GM19467 (cell line): ENCODE data around the gene ADCY10.
"Not testable (repeated sequence)": the region's sequence is repeated elsewhere in the genome, so short reads cannot be mapped to it uniquely, and the experiment has no call there.

ENCODE experiments used
- ATAC-seq: cut with Tn5 transposase; IDR thresholded peaks from one replicate; pipeline ENCODE4 v1.9.1; 2021; ENCODE audit warnings: mild to moderate bottlenecking, moderate library complexity; ENCODE audit not compliant: unreplicated experiment

ADCY10 gene

DNA sequence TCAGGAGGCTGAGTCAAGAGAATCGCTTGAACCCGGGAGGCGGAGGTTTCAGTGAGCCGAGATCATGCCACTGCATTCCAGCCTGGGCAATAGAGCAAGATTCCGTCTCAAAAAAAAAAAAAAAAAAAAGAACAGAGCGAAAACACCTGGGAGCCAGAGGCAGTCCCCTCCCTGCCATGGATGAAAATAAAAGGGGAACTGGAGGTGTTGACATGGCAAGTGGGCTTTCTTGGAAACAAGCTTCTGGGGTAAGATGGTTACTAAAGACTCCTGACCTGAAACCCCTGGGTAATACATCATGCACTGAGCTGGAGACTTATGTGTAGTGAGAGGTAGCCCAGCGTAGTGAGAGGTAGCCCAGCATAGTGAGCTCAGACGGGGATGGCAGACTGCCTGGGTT, 31.6 kb downstream of the ADCY10 start:
- no peak for ATAC-seq

- no peak for ATAC-seq
These were observed 32.1 kb downstream of the ADCY10 start for GRCh38 chr1:167881786-167882185.

DNA sequence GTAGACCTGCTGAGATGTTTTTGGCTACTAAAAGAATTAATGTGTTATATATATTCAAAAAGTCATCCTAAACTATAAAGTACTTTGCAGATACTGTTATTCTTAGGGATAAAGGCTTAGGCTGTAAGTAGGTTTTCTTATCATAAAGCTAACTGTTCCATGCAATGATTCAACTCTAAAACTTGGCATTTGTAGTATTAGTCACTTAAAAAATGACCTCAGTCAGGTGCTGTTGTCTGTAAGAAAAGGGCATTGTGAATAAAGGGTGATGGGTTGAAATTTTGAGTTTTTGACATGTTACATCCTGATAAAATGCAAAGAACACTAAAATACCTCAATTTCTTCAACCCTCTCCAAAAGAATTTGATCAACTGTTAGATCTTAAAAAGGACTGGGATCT, 32.9 kb downstream of the ADCY10 start:
- no peak for ATAC-seq

DNA sequence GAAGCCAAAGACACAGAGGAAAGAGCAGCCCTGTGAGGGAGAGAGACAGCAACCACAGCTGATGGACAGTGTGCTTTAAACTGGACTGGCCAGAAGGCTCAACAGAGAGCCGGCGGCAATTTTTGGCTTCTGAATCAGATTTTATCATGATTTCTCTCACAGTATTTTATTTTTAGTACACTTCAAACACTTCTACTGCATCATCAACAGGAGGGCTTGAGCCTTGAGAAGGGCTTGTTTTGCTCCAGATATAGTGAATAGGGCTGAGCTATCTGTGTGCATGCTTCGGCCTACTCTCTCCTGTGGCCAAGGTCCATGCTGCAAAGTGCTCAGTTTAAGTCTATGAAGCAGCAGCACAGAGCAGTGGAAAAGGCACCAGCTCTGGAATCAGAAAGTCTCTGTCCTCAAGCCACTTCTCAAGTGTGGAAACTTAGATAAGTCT, 33.3 kb downstream of the ADCY10 start:
- no peak for ATAC-seq

GRCh38 chr1:167879508-167879907, 34.4 kb downstream of the ADCY10 start:
- ATAC-seq = no peak

GRCh38 chr1:167878372-167879160, 35.4 kb downstream of the ADCY10 start:
- no peak for ATAC-seq

DNA sequence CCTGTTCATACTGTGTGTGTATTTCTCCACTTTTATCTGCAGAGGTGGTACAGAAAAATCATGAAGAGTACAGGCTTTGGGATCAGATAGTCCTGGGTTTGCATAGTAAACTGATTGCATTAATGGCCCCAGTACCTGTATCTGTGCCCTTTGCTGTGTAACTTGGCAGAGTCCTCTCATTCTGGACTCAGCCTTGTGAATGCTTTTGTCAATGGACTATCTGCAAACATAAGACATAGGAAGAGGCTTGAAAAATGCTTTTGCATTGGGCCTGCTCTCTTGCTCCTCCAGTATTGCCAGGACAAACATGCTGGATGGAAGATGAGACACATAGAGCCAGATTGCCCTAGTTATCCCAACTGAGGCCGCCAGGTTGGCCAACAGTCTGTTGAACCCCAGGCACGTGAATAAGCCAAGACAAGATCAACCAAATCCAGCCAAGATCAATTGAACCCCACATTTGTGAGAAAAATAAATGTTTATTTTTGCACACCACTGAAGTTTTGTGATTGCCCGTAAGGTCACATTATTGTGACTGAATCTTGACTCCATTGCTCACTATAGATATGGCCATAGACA, 37.2 kb downstream of the ADCY10 start:
- ATAC-seq = no peak

DNA sequence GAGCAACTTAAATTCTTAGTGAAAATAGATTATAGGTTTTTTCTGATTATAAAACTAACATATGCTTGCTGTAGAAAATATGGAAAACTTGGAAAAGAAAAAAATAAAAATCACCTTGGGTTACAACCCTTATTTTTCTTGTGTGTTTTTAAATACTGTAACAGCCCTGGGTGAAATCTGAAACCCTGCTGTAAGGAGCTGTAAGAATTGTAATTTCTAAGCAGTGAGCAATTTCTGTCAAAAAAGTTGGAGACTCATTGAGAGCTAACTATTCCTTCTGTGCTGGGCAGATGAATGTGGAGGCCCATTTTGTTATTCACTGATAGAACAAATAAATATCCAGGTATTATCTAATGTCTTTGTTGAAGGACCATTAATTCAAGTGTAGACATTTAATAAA, 42.6 kb downstream of the ADCY10 start:
- no peak for ATAC-seq

DNA sequence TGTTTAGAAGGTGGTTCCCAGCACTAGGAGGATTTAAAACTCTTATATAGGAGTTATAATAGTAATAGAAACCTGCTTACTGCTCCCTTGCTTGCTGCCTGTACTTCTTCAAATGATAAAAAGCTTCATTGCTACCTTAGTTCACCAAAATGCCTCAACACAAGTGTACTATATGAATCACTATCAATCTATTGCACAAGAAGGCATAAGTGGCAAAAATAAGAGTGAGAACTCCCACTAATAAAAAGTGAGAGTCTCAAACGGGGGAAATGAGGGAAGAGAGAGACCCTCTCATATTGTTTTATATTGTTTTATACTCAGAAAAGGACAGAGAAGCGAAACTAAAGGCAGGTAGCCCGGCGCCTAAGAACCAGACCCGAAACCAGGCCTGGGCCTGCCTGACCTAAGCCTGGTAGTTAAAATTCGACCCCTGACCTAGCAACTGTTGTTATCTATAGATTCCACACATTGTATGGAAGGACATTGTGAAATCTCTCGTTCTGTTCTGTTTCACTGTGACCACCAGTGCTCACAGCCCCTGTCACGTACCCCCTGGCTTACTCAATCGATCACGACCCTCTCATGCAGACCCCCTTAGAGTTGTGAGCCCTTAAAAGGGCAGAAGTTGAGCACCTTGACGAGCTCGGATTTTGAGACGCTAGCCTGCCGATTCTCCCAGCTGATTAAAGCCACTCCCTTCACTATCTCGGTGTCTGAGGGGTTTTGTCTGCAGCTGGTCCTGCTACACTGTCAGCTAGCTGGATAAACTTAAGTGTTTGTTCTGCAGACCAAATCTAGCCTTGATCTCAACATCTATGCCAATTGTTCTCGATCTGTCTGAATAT, 44.6 kb downstream of the ADCY10 start:
- not testable (repeated sequence) for ATAC-seq

DNA sequence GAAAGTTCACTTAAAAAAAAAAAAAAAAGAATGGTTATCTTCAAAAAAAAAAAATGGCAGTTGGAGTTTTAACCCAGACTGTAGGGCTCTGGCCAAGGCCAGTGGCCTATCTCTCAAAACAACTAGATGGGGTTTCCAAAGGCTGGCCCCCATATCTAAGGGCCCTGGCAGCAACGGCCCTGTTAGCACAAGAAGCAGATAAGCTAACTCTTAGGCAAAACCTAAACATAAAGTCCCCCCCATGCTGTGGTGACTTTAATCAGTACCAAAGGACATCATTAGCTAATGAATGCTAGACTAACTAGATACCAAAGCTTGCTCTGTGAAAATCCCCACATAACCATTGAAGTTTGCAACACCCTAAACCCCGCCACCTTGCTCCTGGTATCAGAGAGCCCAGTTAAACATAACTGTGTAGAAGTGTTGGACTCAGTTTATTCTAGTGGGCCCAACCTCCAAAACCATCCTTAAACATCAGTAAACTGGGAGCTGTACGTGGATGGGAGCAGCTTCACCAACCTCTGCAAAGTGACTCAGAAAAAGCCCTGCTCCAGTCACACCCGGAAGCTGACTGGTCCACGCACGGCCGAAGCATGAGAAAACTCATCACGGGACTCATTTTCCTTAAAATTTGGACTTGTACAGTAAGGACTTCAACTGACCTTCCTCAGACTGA, 47.1 kb downstream of the ADCY10 start:
- ATAC-seq = not testable (repeated sequence)

GRCh38 chr1:167866326-167866725, 47.6 kb downstream of the ADCY10 start:
- ATAC-seq = not testable (repeated sequence)

- ATAC-seq = not testable (repeated sequence)
These were observed 48.1 kb downstream of the ADCY10 start for GRCh38 chr1:167865804-167866308.

GRCh38 chr1:167865193-167865592, 48.7 kb downstream of the ADCY10 start:
- ATAC-seq = not testable (repeated sequence)

GRCh38 chr1:167864392-167865032, 49.4 kb downstream of the ADCY10 start:
- ATAC-seq = no peak

DNA sequence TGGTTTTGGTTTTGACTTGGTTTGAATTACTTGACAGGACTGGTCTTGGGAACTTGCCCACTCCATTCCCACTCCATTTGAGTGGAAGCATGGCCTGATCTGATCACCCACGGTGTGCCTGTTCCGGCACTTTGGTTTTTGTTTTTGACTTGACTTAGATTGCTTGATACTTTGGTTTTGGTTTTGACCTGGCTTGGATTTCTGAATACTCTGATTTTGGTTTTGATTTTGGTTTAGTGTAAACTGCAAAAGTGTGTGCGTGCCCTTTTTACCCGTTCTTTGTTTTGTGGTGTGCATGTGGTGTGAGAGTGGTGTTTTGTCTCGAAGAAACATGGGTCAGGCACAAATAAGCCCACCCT, 50.0 kb downstream of the ADCY10 start:
- no peak for ATAC-seq

- not testable (repeated sequence) for ATAC-seq
These were observed 50.6 kb downstream of the ADCY10 start for GRCh38 chr1:167863191-167863920.

- ATAC-seq = no peak
These were observed 51.4 kb downstream of the ADCY10 start for GRCh38 chr1:167862432-167863076.

- ATAC-seq = no peak
These were observed 52.1 kb downstream of the ADCY10 start for GRCh38 chr1:167861664-167862381.
